Fibroblast of mammary gland (primary cell): ENCODE measurements around the gene COG1.

Experiments
- DNase-seq: peaks from one replicate; pipeline ENCODE4 v3.0.0-alpha.2; 2010; ENCODE audit warnings: low read depth
- H3K4me3 ChIP-seq: 2 replicates; pipeline ENCODE4 v1.5.1; 2011; ENCODE audit warnings: low read depth, mild to moderate bottlenecking, low read length, moderate library complexity; ENCODE audit not compliant: control insufficient read depth
- CTCF ChIP-seq: conservative IDR thresholded peaks from 2 replicates; pipeline ENCODE4 v1.5.1; 2011; ENCODE audit warnings: low read depth, low read length, inconsistent platforms; ENCODE audit not compliant: control insufficient read depth, insufficient read depth

The COG1 gene

GRCh38 chr17:73237714-73238113 is 44.9 kb downstream of the COG1 start:
- H3K4me3 ChIP-seq = no peak overlapping the region
- TF ChIP-seq CTCF = no peak
- no peak for DNase-seq

GRCh38 chr17:73240561-73240960 is 47.7 kb downstream of the COG1 start:
- TF ChIP-seq CTCF = no peak
- no peak overlapping the region for H3K4me3 ChIP-seq
- DNase-seq = no peak

- DNase-seq = peak; percentile 24
- H3K4me3 ChIP-seq = no peak overlapping the region
- TF ChIP-seq CTCF = peak; percentile 25
Measured at GRCh38 chr17:73247726-73248125, 54.9 kb downstream of the COG1 start.

GRCh38 chr17:73248532-73248931 is 55.7 kb downstream of the COG1 start:
- no peak for TF ChIP-seq CTCF
- DNase-seq = no peak
- no peak overlapping the region for H3K4me3 ChIP-seq

GRCh38 chr17:73249700-73250099 is 56.8 kb downstream of the COG1 start:
- H3K4me3 ChIP-seq = no peak overlapping the region
- TF ChIP-seq CTCF = no peak
- DNase-seq = no peak

- DNase-seq = no peak
- TF ChIP-seq CTCF = no peak
- H3K4me3 ChIP-seq = no peak overlapping the region
Measured at GRCh38 chr17:73250851-73251640, 58.2 kb downstream of the COG1 start.
